Skin of body (tissue), 2 donors: Measurements from ENCODE around the gene PRODH. TPM values are rescaled to one million over a fixed set of nuclear protein-coding genes. Genes with fewer than 3 reads are reported as not detected.
"Not testable (repeated sequence)": the region's sequence is repeated elsewhere in the genome, so short reads cannot be mapped to it uniquely, and the experiment has no call there.

Experiments used
- DNase-seq: peaks from one replicate; lab custom pipeline; 2025; lab: John Stamatoyannopoulos, UW
- total RNA-seq: library from RNA; depleted of rRNA; stranded (reverse); fragments of >200 nt; gene quantifications from one replicate; pipeline ENCODE4 v1.2.3, GENCODE V29; 2014

The PRODH gene
- total RNA-seq, 1 donor from 2014 or later: 5.6 TPM

- DNase-seq: no peak
These were observed 32.1 kb upstream of the PRODH start for GRCh38 chr22:18968011-18968749.

- not testable (repeated sequence) for DNase-seq
These were observed 31.4 kb upstream of the PRODH start for GRCh38 chr22:18967391-18968010.

GRCh38 chr22:18966748-18967147 is 30.7 kb upstream of the PRODH start:
- no peak for DNase-seq

DNA sequence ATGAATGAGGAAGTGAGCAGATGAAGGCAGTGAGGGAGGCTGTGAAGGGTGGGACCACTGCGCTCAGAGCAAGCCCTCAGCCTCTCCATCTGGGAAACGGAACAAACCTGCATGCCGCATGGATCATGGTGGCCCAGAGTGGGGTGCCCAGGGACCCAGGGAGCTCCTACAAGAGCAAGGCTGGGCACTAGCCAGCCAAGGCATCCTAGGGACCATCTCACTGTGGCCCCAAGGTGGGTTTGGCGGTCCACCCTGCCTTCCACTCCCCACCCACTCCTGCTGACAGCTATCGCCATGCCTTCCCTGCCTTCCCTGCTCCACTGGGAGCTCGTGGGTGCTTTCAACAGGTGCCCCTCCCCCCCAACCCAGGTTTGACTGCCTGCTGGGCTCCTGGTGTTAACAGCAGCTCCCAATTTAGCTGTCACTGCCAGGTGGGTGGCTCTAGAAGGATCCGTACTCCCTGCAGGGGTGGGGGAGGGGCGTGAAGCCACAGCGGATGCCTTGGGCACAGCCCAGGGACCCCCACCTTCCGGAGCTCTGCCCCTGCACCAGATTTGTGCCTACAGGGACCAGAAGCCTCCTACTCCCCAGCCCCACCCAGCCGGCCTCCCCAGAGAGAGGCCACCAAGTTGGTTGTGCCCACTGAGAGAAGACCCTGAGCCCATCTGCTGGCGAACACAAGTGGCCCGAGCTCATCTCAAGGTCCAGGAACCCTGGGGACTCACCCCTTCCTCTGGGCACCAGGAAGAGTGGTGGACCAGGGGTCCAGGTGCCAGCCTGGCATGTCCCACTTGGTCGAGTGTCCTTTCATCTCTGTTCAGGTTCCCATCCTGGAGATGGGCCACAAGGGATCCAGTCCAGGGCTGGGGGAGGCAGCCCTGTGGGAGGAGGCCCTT is 29.7 kb upstream of the PRODH start:
- DNase-seq: no peak

DNA sequence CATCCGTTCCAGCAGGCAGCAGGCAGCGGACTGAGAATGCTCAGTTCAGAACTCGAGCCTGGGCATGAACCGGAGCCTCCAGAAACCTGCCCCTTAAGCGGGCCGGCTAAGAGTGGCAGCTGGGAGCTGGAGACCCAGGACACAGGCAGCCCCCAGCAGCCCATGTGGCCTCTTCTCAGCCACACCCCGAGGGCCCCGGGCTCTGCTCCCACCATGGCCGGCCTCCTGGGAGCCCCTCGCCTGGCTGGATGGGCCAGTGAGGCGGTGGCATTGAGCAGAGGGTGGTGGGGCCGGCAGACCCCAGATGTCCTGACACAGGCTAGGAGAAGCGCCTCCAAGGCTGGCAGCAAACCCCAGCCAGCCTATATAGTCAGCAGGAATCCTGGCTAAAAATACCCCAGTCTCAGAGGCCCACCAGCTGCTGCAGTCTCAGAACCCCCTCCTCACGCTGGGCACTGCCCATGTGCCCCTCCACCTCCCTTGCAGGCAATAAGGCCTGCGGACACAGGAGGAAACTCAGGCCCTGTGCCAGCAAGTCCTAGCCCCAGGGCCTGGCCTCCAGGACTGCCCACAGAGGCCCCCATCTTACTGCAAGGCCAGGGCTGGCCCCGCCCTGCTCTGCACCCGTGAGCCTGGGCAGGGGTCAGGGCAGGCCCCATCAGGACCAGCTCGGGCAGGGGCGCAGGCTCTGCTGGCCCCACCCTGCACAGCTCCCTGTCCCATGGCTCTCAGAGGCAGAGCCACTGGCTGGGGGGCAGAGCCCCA is 28.6 kb upstream of the PRODH start:
- not testable (repeated sequence) for DNase-seq

DNA sequence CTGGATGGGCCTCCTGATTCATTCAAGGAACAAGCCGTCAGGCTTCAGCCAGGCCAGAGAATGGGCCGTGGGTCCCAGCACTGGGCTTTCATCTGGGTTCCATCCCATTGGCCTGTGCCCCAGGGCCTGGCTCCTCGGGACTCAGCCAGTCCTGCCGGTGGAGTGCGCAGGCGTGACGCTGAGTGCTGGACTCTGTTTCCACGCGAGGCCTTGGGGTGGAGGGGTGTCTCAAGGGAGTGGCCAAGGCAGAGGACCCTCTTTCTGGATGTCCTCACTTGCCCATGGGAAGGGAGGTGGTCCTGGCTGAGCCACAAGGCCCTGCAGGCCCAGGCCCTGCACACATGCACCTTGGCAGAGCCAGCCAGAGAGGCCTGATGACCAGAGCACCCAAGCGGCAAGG is 28.0 kb upstream of the PRODH start:
- not testable (repeated sequence) for DNase-seq

DNA sequence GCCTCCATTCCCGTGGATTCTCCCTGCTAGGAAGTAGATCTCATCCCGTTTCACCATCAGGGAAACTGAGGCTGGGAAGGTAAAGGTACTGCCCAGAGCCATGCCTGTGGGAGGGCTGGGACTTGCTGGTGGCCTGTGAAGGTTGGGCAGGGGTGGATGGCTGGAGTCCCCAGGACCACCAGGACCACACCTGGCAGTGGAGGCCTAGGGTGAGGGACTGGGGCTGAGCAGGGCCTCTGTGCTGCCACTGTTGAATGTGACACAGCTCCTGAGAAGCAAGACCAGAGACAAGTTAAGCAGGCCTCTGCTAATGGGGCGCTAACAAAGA is 26.2 kb upstream of the PRODH start:
- DNase-seq: no peak

DNA sequence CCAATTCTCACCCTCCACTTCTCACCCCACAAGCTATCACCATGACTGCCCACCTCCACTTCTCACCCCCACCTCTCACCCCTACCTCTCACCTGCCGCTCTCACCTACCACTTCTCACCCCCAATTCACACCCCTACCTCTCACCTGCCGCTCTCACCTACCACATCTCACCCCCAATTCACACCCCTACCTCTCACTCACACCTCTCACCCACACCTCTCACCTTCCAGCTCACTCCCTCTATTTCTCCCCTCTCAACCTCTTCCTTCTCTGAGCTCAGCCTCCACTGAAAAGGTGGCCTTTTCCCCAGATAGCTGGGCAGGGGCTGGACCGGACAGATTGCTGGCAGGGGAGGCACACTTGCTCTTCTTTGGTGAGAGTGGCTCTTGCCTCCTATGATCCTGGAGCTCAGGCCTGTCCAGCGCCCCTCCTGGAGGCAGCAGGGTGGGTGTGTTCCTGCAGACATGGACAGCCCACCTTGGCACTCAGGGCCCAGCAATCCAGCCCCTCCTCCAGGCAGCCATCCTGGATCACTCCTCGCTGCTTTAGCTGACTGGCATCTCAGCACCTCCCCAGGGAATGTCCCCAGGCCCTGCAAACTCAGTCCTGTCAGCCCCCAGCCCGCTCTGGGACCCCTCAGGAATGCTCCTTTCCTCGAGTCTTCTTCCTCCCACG is 25.7 kb upstream of the PRODH start:
- not testable (repeated sequence) for DNase-seq

DNA sequence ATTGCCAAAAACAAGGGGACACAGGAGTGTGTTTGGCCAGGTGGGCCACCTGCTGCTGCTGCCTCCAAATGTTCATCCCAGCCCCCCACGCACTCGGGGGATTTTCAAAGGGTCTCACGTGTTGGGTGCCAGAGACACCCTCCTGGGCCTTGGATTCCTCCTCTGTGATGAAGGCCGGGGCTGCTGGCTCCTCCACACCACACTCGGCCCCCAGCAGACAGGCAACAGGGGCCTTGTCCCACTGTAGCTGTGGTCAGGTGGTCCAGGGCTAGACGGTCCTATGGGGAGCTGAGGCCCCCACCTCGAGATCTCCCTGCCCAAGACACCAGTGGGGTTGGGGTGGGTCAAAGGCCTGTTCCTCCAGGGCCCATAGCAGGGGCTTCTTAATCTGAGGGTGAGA is 25.1 kb upstream of the PRODH start:
- DNase-seq: not testable (repeated sequence)

GRCh38 chr22:18960166-18960820 is 24.2 kb upstream of the PRODH start:
- DNase-seq: not testable (repeated sequence)

DNA sequence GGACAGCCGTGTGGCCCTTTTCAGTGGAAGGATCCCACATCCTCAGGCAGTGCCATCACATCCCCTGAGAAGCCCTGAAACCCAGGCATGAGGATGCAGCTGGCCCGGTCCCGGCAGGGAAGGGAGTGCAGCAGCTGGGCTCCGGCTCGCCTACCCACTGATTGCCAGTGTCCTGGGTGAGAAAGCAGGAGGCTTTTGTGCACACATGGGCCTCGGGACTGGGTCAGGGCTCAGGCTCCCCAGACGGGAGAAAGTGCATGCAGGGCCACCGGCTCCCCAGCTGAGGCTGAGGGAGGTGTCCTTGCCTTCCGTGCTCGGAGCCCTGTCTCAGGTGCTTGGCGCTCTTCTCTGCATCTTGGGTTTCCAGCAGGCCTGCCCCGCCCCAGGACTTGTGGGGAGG is 23.6 kb upstream of the PRODH start:
- DNase-seq: not testable (repeated sequence)

DNA sequence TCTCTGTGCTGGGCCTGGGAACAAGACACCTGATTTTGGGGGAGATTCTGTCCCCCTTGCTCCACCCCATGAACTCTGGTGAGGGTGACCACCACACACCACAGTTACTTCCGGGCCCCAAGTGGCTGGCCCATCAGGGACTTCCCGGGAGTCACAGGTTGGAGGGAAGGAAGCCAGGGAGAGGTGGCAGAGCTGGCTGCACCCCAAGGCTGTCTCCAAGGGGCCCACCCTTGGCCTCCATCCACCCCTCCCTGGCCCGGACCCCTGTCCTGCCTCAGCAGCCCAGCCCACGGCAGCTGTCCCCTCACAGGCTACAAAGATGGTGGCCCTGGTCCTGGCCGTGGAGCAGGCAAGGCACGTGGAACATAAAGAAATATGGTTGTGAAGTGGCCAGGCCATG is 23.2 kb upstream of the PRODH start:
- not testable (repeated sequence) for DNase-seq

DNA sequence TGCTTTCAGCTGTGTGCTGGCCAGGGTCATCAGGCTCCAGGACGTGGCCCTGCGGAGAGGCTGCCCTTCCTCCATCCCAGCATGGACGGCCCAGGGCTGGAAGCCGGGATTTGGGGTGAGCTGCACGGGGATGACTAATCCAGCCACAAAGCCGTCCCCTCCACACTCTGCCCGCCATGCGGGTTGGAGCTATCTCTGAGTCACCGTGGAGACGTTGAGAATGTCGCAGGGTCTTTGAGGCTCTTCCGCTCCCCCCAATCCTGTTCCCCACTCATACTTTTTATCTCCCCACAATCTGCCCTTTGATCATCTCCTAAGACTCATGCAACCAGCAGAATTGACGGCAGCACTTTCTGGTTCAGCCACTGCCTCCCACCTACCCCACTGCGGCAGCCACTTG is 22.6 kb upstream of the PRODH start:
- DNase-seq: not testable (repeated sequence)

GRCh38 chr22:18958321-18958705 is 22.2 kb upstream of the PRODH start:
- not testable (repeated sequence) for DNase-seq

- DNase-seq: not testable (repeated sequence)
These were observed 21.7 kb upstream of the PRODH start for GRCh38 chr22:18957621-18958320.

DNA sequence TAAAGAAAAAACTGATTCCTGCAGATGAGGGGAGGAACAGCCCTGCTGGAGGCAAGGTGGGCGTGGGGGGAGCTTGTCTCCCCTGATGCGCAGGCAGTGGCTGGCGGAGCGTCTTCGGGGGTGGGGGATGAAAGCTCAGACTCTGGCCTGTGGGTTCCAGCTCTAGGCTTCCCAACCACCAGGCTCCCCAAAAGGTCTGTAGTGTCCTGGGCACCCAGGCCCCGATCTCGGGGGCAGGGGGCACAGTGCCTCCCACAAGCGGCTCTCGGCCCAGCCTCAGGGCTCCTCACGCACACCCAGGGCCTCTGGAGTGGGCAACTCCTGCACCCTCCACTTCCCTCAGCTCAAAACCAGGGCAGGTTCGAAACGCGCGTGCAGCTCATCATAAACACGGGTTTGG is 20.9 kb upstream of the PRODH start:
- DNase-seq: not testable (repeated sequence)

GRCh38 chr22:18956121-18956895 is 20.2 kb upstream of the PRODH start:
- DNase-seq: not testable (repeated sequence)

GRCh38 chr22:18955696-18956095 is 19.6 kb upstream of the PRODH start:
- DNase-seq: no peak
